ENCODE data around the gene HYAL2.

DNA sequence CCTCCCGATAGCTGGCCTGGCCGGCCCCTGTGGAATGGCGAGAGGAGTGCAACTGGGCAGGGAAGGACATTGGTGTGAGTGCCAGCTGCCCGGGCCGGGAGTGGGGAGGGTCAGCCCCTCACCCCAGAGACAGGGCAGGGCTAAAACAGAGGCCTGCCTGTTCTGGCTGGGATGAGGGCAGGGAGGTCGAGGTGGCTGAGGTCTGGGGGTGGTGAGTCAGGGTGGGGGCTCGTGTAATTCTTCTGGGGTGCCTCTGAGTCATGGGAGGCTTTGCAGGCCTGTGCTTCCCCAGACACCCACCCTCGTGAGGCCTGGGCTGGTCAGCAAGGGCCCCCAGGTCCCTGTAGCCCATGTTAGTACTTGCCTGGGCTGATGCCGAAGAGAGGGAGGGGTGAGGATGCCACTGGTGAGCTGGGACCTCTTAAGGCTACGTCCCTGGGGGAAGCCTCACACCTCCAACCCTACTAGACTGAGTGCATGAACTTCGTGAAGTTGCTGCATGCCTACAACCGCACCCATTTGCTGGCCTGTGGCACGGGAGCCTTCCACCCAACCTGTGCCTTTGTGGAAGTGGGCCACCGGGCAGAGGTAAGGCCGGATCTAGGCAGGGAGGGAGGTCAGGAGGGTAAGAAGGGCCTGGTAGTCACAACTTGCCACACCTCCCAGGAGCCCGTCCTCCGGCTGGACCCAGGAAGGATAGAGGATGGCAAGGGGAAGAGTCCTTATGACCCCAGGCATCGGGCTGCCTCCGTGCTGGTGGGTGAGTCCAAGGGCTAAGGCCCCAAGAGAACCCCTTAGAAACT lies 51.9 kb downstream of the HYAL2 start:
- TF ChIP-seq SUZ12 (IDR thresholded peaks at IDR 0.05; ENCODE audit: extremely low read depth, insufficient read depth, insufficient read length): no peak
- no peak for TF ChIP-seq ZNF274 (IDR thresholded peaks at IDR 0.05; ENCODE audit: low read depth, low read length)
